Natural killer cell treated with Interleukin-12 subunit alpha and Interleukin-12 subunit beta and Interleukin-15 and Interleukin-18, amount 100 ng/mL, for 72 hours (primary cell): ENCODE measurements around the gene KCNN4. TPM values are rescaled to one million over a fixed set of nuclear protein-coding genes. Genes with fewer than 3 reads are reported as not detected.
"Not testable (repeated sequence)": the region's sequence is repeated elsewhere in the genome, so short reads cannot be mapped to it uniquely, and the experiment has no call there.

Experiments used
- ATAC-seq, 2 donors: fragments of 150-1000 bp; cut with Tn5 transposase in 1 of 2; sonication (Bioruptor Pico), chemical (Tn5 transposase) in 1 of 2; 2 replicates each; pipeline ENCODE4 v1.10.0; 2021
- DNase-seq: peaks from one replicate; pipeline ENCODE4 v3.0.0; 2022; ENCODE audit warnings: low spot score
- H3K27ac Mint-ChIP-seq, 2 donors: 1 replicate in 1 of 2; 2 replicates in 1 of 2; pipeline ENCODE4 v1.8.0; 2022; ENCODE audit warnings: mixed read lengths in 2 of 2, mild to moderate bottlenecking in 1 of 2, moderate library complexity in 1 of 2
- H3K27me3 Mint-ChIP-seq, 2 donors: 1 replicate in 1 of 2; 2 replicates in 1 of 2; pipeline ENCODE4 v1.8.0; 2022; ENCODE audit warnings: mixed read lengths in 2 of 2
- H3K36me3 Mint-ChIP-seq: one replicate; pipeline ENCODE4 v1.8.0; 2022; ENCODE audit warnings: mixed read lengths
- H3K4me1 Mint-ChIP-seq, 2 donors: 1 replicate in 1 of 2; 2 replicates in 1 of 2; pipeline ENCODE4 v1.8.0; 2022; ENCODE audit warnings: low read depth in 2 of 2, mixed read lengths in 2 of 2, mild to moderate bottlenecking in 1 of 2
- H3K4me3 Mint-ChIP-seq: one replicate; pipeline ENCODE4 v1.8.0; 2022; ENCODE audit warnings: mixed read lengths
- H3K9me3 Mint-ChIP-seq: 2 replicates; pipeline ENCODE4 v1.8.0; 2022; ENCODE audit warnings: mixed read lengths
- total RNA-seq, 2 donors: library from RNA; stranded (reverse); gene quantifications; one replicate each; pipeline ENCODE4 v1.2.3, GENCODE V29; 2022

Gene KCNN4
- total RNA-seq, 2 donors from 2014 or later, result 99.4 to 107 TPM

- ATAC-seq (no peak), DNase-seq (no peak)
- no peaks in the 10 kb centered on the region for H3K4me1 Mint-ChIP-seq
- H3K27me3 Mint-ChIP-seq, result peaks cover 19 to 37% of the 10 kb centered on the region in 2 donors
- no peak overlapping the region for H3K4me3 Mint-ChIP-seq
- no peaks in the 10 kb centered on the region for H3K9me3 Mint-ChIP-seq
- H3K36me3 Mint-ChIP-seq, result no peaks in the 10 kb centered on the region
- no peak overlapping the region for H3K27ac Mint-ChIP-seq
These were observed 29.3 kb upstream of the KCNN4 start for GRCh38 chr19:43809762-43810696.

- DNase-seq (no peak), ATAC-seq (no peak)
- Mint-ChIP-seq H3K27me3 (peaks cover 19 to 45% of the 10 kb centered on the region in 2 donors), H3K4me3 (no peak overlapping the region), H3K36me3 (no peaks in the 10 kb centered on the region), H3K4me1 (no peaks in the 10 kb centered on the region), H3K9me3 (no peaks in the 10 kb centered on the region), H3K27ac (no peak overlapping the region)
These were observed 26.9 kb upstream of the KCNN4 start for GRCh38 chr19:43807651-43808050.

DNA sequence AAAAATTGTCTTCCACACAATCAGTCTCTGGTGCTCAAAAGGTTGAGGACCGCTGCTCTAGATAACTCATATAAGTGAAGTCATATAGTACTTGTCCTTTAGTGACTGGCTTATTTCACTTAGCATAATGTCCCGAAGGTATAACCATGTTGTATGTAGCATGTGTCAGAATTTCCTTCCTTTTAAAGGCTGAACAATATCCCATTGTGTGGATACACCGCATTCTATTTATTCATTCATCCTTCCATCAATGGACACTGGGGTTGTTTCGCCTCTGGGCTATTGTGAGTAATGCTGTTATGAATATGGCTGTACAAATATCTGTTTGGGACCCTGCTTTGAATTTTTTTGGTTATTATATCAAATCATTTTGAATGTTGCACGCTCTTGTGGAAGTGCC is 26.1 kb upstream of the KCNN4 start:
- H3K4me1 Mint-ChIP-seq, result no peaks in the 10 kb centered on the region
- ATAC-seq, result no peak

GRCh38 chr19:43806401-43806800 is 25.6 kb upstream of the KCNN4 start:
- not testable (repeated sequence) for H3K9me3 Mint-ChIP-seq, ATAC-seq, H3K36me3 Mint-ChIP-seq, H3K27ac Mint-ChIP-seq, DNase-seq, H3K4me3 Mint-ChIP-seq, H3K4me1 Mint-ChIP-seq
- peaks cover 22 to 39% of the 10 kb centered on the region in 2 donors for H3K27me3 Mint-ChIP-seq

More for the DNA sequence above, 26.1 kb upstream of the KCNN4 start:
- Mint-ChIP-seq H3K36me3 (no peaks in the 10 kb centered on the region), H3K27ac (no peak overlapping the region), H3K9me3 (no peaks in the 10 kb centered on the region), H3K27me3 (peaks cover 22 to 44% of the 10 kb centered on the region in 2 donors), H3K4me3 (no peak overlapping the region)
- no peak for DNase-seq

DNA sequence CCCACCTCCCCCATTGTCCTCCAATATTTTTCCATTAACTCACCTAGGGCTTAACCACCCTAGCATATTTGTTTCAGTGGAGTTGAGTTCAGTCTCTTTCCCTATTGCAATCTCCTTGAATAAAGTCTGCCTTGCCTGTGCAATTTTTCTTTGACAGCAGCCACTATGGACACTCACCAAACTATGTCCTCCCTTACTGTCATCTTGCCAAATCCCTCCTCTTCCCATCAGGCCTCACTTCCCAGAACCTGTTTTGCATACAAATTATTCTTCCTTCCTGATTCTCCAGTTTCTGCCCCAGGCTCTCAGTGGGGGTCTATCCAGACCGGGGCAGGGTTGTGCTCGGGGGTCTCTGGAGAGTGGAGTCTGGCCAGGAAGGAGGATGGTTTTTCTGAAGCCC is 23.7 kb upstream of the KCNN4 start:
- peaks cover 29 to 45% of the 10 kb centered on the region in 2 donors for H3K27me3 Mint-ChIP-seq
- H3K9me3 Mint-ChIP-seq, result no peaks in the 10 kb centered on the region
- no peaks in the 10 kb centered on the region for H3K4me1 Mint-ChIP-seq
- no peak for DNase-seq
- no peak for ATAC-seq
- H3K36me3 Mint-ChIP-seq, result no peaks in the 10 kb centered on the region
- H3K27ac Mint-ChIP-seq, result no peak overlapping the region
- H3K4me3 Mint-ChIP-seq, result no peak overlapping the region

GRCh38 chr19:43802216-43802951 is 21.6 kb upstream of the KCNN4 start, which contains the start of gene LYPD5:
Gene LYPD5 (minus strand): TSS chr19:43802447. CDS start chr19:43802380, 67 bp downstream.
- Mint-ChIP-seq H3K36me3 (no peaks in the 10 kb centered on the region), H3K4me3 (no peak within 1 kb of the TSS), H3K4me1 (peaks cover 5 to 12% of the 10 kb centered on the region in 2 donors), H3K27me3 (peaks cover 32 to 47% of the 10 kb centered on the region in 2 donors), H3K9me3 (no peaks in the 10 kb centered on the region), H3K27ac (no peak within 1 kb of the TSS)
- ATAC-seq (peak in 1 of 2 donors; percentile 28), DNase-seq (no peak)

- Mint-ChIP-seq H3K27me3 (peaks cover 29 to 37% of the 10 kb centered on the region in 2 donors), H3K27ac (peak overlapping the region in 1 of 2 donors; percentile 7), H3K36me3 (no peaks in the 10 kb centered on the region), H3K9me3 (peaks cover 2% of the 10 kb centered on the region), H3K4me1 (peaks cover 5 to 15% of the 10 kb centered on the region in 2 donors), H3K4me3 (peak overlapping the region; percentile 53)
- ATAC-seq (no peak), DNase-seq (no peak)
These were observed 18.8 kb upstream of the KCNN4 start for GRCh38 chr19:43799502-43800142.

DNA sequence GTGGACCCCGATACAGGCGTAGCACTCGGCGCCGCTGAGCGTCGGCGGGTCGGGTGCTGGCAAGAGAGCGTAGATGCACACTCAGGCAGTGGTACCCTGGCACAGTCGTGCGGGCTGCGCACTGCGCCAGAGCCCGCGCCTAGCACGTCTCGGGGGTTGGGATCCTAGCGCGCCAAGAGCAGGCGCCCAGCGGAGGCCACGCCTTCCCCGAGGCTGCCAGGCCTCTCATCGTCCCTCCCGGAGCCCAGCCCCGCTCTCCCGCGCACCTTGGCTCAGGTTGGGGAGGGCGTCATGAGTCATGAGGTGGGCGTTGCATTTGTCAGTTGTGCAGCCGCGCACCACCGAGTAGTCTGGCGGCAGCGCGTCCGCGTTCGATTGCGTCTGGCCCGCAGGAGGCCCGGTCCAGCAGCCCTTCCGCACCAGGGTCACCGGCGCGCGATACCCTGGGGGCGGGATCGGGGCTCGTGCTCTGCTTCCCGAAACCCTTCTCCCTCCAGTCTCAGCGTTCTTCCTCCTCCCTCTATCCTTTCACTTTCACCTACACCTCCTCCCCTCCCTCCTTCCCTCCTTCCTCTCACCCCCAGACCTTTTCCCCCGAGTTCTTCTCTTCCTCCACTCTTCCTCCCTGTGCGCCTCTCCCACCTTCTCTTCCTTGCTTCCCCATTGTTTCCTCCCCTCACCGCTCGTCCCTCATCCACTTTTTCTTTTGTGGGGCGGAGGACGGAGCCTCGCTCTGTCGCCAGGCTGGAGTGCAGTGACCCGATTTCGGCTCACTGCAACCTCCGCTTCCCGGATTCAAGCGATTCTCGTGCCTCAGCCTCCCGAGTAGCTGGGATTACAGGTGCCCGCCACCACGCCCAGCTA is 18.0 kb upstream of the KCNN4 start:
- Mint-ChIP-seq H3K27me3 (peaks cover 28 to 34% of the 10 kb centered on the region in 2 donors), H3K27ac (peak overlapping the region in 1 of 2 donors; percentile 7), H3K4me1 (peaks cover 5 to 15% of the 10 kb centered on the region in 2 donors), H3K36me3 (no peaks in the 10 kb centered on the region), H3K4me3 (peak overlapping the region; percentile 53), H3K9me3 (peaks cover 2% of the 10 kb centered on the region)
- no peak for DNase-seq
- peak; percentile 38 to 55 for ATAC-seq

DNA sequence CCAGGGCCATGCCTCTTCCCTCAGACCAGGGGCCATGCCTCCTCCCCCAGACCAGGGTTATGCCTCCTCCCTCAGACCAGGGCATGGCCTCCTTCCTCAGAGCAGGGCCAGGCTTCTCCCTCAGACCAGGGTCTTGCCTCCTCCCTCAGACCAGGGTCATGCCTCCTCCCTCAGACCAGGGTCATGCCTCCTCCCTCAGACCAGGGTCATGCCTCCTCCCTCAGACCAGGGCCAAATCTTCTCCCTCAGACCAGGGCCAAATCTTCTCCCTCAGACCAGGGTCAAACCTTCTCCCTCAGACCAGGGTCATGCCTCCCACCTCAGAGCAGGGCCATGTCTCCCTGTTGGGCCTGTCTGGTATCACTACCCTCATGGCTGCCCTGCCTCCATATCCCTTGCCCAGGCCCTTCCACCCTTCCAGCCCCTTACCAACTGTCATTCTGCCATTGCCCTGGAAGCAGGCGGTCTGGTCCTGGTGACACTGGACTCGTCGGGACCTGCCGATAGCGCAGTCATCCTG is 17.3 kb upstream of the KCNN4 start:
- peak overlapping the region; percentile 45 for H3K4me3 Mint-ChIP-seq
- ATAC-seq (no peak), DNase-seq (no peak)
- H3K36me3 Mint-ChIP-seq, result no peaks in the 10 kb centered on the region
- H3K27ac Mint-ChIP-seq, result no peak overlapping the region
- H3K27me3 Mint-ChIP-seq, result peaks cover 32 to 39% of the 10 kb centered on the region in 2 donors
- H3K9me3 Mint-ChIP-seq, result peaks cover 2% of the 10 kb centered on the region
- H3K4me1 Mint-ChIP-seq, result peaks cover 5 to 15% of the 10 kb centered on the region in 2 donors

- H3K27me3 Mint-ChIP-seq, result peaks cover 32 to 34% of the 10 kb centered on the region in 2 donors
- peaks cover 5 to 15% of the 10 kb centered on the region in 2 donors for H3K4me1 Mint-ChIP-seq
- H3K36me3 Mint-ChIP-seq, result no peaks in the 10 kb centered on the region
- DNase-seq (no peak), ATAC-seq (no peak)
- H3K27ac Mint-ChIP-seq, result no peak overlapping the region
- H3K9me3 Mint-ChIP-seq, result peaks cover 2% of the 10 kb centered on the region
- H3K4me3 Mint-ChIP-seq, result peak overlapping the region; percentile 23
These were observed 16.8 kb upstream of the KCNN4 start for GRCh38 chr19:43797556-43797955.

DNA sequence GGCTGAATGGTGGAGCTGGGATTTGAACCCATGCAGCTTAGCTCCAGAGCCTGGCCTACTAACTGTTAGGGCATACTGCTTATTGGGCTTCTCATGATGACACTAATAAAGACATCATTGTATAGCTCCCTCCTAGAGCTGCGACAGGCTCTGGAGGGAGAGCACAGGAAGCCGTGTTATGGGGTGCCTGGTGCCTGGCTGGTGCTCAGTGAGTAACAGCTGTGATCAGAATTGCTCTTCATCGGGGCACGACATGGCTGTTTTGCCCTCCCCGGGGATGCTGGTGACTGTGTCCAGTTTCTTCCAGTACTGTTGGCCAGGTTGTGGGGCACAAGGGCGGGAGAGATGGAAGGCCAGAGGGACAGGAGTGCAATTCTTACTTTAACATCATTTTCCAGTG is 16.3 kb upstream of the KCNN4 start:
- DNase-seq, result no peak
- H3K4me1 Mint-ChIP-seq, result peaks cover 5 to 15% of the 10 kb centered on the region in 2 donors
- no peak for ATAC-seq
- peaks cover 29 to 32% of the 10 kb centered on the region in 2 donors for H3K27me3 Mint-ChIP-seq
- H3K27ac Mint-ChIP-seq, result no peak overlapping the region
- no peaks in the 10 kb centered on the region for H3K36me3 Mint-ChIP-seq
- H3K9me3 Mint-ChIP-seq, result peaks cover 2% of the 10 kb centered on the region
- peak overlapping the region; percentile 23 for H3K4me3 Mint-ChIP-seq

- Mint-ChIP-seq H3K27me3 (peaks cover 13 to 18% of the 10 kb centered on the region in 2 donors), H3K4me1 (peaks cover 0 to 5% of the 10 kb centered on the region in 2 donors), H3K4me3 (no peak overlapping the region), H3K27ac (no peak overlapping the region), H3K9me3 (no peaks in the 10 kb centered on the region), H3K36me3 (no peaks in the 10 kb centered on the region)
- ATAC-seq (no peak), DNase-seq (no peak)
These were observed 9.8 kb upstream of the KCNN4 start for GRCh38 chr19:43790587-43790986.
